HG03135 (cell line): ENCODE results near the gene ZNF579.

Experiments
- ATAC-seq: cut with Tn5 transposase; IDR thresholded peaks from one replicate; pipeline ENCODE4 v1.9.1; 2021; ENCODE audit warnings: mild to moderate bottlenecking, moderate library complexity; ENCODE audit not compliant: unreplicated experiment

Gene ZNF579

GRCh38 chr19:55611983-55612645 is 31.5 kb upstream of the ZNF579 start:
- ATAC-seq, result no peak

GRCh38 chr19:55611300-55611982 is 30.8 kb upstream of the ZNF579 start:
- no peak for ATAC-seq

GRCh38 chr19:55609326-55609725 is 28.7 kb upstream of the ZNF579 start:
- ATAC-seq, result no peak

DNA sequence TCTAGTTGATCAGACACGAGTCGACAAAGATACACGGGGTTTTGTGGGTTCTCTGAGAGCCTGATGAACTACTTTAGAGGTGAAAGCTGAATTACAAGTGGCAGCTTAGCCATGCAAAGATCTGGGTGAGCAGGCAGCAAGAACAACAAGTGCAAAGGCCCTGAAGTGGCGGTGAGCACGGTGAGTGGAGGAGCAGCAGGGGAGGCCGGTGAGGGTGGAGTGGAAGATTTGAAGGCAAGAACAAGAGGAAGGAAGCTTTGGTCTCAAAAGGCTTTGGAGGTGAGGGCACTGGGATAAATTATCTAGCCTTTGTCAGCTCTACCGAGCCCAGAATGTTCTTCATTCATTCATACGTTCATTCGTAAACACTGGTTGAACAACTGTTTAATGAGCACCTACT is 26.2 kb upstream of the ZNF579 start:
- ATAC-seq, result no peak

DNA sequence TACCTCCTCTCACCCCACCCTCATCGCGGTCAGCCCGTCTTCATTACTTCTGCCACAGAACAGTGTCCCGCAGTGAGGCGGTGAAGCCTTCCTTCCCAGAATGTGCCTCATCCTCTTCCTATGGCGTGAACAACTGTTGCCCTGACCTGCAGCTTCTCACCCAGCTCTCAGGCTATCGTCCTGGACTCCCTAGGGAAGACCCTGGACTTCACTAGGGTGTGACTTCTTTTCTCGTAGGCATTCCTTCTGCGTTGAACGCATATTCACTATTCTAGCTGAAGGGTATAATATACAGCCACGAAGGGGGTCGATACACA is 25.8 kb upstream of the ZNF579 start:
- no peak for ATAC-seq

DNA sequence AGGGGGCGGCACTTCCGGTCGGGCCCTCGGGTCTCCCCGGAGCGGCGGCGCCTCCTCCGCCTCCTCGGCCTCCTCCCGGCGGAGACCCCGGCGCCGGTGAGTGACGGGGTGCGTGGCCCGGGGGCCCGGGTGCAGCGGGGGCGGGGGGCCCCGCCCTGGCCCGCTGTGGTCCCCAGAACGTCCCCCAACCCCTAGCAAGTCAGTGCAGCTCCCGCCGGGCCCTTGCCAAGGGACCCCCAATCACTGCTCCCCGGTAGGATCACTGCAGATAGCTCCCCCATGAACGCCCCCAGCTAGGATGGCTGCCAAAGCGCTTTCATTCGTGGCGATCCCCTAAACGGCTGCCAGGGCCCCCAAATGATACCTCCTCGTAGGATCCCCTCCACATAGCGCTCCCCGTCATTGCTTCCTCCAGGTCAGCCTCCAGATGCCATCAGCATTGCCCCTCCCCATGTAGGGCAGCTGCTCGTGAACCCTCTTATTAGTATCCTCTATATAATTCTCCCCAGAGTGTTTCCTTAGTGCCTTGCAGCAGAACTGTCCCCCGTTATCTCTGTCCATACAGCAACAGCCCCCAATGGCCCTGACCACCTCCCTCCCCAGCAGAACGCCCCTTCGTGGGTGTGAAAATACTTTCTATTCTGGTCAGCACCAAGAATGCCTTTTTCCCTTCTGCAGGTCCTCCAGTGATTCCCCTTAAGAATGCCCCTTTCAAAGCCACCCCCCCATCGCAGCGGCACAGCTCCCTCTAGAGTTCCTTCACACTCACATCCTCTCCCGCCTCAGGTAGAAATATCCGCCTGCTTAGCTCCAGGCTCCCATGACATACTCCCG is 25.2 kb upstream of the ZNF579 start, which contains the start of gene ZNF865:
TSS of gene ZNF865 (plus strand) at position 11 of the 834 bp plus-strand sequence. CDS start 7,972 bp downstream, outside the sequence.
- ATAC-seq, result peak; percentile 34

DNA sequence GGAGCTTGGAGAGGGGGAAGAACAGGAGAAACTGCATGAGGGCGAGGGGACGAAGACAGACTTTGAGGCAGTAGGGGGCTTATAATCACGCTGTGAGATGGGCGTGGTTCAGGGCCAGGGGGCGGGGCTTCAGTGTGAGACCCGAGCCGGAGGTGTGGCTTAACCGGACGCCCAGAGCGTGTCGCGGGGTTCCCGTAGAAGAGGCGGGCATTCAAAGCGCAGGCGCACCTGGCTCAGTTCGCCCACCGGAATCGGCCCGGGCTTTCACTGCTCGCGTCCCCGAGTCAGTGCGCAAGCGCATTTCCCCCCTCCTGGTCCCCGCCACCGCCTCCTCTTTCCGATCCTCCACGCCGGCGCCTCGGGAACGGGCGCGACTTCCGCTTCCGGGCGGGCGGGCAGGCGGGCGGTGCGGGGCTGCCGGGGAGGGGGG is 24.6 kb upstream of the ZNF579 start:
- ATAC-seq, result peak; percentile 62

- no peak for ATAC-seq
Observed at GRCh38 chr19:55603581-55604292, 23.1 kb upstream of the ZNF579 start.

GRCh38 chr19:55603115-55603514 is 22.5 kb upstream of the ZNF579 start:
- no peak for ATAC-seq

- ATAC-seq, result no peak
Observed at GRCh38 chr19:55602104-55603001, 21.7 kb upstream of the ZNF579 start.

DNA sequence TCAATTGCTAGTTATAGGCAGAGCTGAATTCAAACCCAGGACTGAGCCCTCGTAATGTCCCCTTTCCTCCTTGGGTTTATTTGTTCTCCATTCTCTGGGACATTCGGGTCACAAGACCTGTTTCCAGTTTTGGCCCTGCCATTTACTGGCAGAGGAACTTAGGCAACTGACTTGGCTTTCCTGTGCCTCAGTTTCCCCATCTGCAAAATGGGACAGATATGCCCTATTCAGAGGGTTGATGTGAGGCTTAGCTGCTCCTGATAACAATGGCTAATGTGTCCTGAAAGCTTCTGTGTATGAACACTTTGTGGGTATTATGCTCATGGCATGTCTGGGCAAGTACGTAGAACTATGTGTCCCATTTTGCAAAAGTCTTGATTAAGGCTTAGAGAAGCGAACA is 20.4 kb upstream of the ZNF579 start:
- no peak for ATAC-seq

DNA sequence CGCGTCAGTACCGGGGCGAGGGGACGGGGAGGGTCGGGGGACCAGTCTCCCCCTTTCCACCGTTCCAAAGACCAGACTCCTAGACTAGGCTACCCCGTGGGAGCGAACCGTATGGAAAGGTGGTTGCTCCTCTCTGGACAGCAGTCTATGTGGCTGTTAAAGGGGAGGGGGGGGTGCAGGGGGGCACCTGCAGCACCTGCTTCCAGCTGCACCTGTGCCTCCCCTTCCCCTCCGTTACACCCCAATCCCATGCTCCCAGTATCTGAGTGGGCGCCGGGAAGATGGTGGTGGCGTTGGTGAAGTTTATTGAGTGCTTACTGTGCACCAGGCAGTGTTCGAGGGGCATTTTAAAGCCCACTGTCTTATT is 20.0 kb upstream of the ZNF579 start:
- ATAC-seq, result no peak

DNA sequence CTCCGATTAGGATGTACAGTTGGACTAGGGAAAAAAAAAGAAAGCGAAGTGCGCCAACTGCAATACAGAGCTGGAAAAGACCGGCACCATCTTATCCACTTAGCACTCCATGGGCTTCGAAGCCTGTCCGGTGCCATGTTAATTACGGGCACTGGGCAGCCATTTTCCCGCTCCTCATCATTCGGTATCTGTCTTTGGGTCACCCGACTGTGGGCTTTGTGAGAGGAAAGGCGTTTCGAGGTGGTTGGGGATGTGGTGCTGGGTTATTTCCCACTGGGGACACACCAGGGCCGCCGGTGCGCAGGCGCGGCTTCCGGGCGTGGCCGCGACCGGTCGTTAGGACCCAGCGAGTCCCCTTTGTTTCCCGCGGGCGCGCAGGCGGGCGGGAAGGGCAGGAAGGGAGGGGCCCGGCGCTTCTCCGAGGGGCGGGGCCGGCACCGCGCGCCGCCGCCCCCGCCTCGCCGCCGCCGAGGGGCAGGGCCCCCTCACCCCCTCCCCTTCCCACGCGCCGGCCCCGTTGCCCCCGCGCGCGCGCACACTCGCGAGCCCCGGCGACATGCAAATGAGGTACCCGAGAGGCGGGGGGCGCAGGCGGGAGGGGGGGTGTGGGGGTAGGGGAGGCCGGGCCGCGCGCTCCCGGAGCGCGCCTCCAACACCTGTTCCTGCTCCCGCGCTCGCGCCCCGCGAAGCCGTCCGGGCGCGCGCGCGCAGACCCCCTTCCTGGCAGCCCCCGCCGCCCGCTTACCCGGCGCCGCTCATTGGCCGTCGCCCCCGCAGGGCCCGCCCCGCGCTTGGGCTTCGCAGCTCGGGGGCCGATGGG is 19.4 kb upstream of the ZNF579 start, which contains the start of gene ZNF524:
TSS of gene ZNF524 (plus strand) at position 447 of the 820 bp plus-strand sequence. CDS start 1,825 bp downstream, outside the sequence.
- peak; percentile 47 for ATAC-seq

DNA sequence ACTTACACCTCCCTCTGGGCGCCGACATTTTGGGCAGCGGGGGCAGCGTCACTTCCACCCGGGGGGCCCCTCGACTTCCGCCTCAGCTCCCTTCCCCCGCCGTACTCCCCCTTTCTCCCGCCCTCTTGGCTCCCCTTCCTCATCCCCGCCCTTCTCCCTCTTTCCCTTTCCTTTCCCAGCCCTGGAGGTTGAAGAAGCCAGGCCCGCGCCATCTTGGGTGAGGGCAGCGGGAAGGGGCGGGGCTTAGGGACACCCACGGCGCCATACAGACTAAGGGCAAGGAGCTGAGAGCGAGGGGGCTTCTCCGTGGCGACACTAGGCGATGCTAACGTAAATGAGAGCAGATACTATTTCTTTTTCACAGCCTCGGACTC is 18.8 kb upstream of the ZNF579 start, which contains the start of gene FIZ1:
TSS of gene FIZ1 (minus strand) at position 50 of the 374 bp plus-strand sequence. CDS start 1,652 bp downstream, outside the sequence.
- ATAC-seq, result peak; percentile 53

GRCh38 chr19:55598719-55599467 is 18.2 kb upstream of the ZNF579 start:
- ATAC-seq, result peak; percentile 45

DNA sequence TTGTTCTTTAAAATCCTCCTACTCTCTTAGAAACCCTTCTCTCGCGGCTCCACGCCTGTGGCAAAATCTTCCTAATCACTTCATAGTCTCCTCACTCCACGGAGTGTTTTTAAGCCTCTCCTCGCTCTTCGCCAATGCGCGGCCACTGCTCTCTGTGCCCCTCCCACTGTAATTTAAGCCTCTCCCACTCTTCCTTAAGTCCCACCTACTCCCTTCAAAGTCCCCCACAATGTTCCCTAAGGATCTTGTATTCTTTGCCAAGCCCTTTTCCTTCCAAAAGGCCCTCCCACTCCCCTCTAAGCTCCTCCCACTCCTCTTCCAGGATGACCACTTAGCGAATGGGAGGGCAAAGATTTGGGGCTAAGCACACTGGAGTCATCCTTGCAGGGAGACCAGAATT is 17.4 kb upstream of the ZNF579 start:
- ATAC-seq, result no peak

GRCh38 chr19:55597501-55597921 is 16.9 kb upstream of the ZNF579 start:
- ATAC-seq, result no peak

DNA sequence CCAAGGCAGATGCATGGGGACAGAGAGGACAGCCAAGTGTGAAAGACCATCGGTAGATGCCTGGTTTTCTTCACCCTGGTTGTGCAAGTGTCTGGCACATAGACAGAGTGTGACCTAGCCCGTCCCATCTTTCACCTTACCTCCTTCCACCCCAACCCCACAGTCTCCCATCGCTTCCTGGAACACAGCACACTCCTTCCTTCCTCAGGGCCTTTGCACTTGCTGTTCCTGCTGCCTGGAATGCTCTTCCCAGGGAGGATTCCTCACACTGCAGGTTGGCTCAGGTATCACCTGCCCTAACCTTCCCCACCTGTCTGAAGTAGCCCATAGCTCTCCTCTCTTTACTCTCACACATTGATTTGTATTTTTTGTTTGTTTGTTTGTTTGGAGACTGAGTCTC is 15.7 kb upstream of the ZNF579 start:
- ATAC-seq, result no peak
